ENCODE results near the gene MEF2D.

MEF2D gene

DNA sequence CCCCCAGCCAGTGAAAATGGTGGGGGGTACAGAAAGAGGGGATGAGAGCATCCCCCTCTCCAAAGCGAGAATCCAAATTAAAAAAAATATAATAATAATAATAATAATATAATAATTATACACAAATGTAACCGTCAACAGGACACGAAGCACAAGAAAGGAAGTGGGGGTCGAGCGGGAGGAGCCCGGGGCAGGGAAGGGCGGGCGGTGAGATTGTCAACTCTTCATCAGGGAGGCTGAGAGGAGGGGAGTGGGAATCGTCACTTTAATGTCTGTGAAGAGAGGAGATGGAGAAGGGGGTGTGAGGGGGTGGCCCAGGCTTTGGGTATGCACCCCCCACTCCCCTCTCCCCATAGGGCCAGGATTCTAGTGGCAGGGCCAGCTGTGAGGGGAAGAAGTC is 33.2 kb downstream of the MEF2D start:
- DNase-seq (ENCODE audit: low spot score) = no peak

DNA sequence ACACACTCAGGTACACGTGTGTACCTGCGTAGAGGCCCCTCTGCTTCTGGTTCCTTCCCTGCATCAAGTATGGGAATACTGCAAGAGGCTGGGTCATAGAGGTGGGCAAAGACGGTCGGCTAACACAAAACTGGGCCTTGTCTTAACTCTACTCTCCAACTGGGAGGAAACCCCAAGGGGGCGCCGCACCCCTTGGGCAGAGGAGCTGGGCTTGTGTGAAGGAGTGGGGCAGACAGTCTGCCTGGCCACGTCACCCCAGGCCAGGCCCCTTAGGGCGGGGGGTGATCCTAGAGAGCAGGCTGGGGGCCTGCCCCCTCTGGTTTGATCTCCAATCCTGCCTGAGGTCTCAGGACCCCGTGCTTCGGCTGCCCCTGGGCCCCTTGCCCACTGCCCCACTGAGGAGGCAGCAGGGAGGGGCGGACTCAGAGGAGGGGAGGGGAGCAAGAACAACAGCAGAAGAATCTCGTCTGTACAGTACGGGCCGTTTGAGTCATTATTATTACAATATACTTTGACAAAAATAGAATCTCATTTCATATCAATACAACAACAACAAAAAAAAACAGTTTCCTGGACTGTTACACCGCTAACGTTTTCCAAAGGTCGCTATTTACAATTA is 34.7 kb downstream of the MEF2D start:
- peak; percentile 54 for DNase-seq (ENCODE audit: low spot score)

DNA sequence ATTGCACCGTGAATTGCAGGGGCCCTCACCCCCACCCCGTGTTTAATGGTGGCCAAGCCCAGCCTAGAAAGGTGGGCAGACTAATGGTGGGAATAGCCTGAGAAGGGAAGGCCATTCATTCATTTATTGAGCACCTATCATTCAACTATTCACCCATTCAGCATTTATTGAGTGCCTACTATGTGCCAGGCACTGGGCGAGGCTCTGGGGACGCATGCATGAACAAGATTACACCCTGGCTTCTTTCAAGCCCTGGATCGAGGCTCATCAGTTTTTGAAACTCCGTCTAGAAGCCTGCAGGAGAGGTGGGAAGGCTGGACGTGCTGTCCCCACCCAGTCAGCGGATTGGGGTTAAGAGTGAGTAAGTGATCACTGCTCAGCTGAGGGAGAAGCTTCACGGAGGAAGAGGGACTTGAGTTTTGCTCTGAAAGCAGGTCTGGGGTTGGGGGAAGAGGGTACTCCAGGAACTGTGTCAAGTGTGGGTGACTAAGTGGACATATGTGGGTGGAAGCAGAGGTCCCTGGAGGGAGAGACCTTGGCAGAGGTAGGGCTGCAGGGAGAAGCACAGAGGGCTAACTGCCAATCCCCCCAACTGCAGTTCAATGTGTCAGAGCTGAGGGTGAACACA is 35.6 kb downstream of the MEF2D start:
- DNase-seq (ENCODE audit: low spot score) = no peak

DNA sequence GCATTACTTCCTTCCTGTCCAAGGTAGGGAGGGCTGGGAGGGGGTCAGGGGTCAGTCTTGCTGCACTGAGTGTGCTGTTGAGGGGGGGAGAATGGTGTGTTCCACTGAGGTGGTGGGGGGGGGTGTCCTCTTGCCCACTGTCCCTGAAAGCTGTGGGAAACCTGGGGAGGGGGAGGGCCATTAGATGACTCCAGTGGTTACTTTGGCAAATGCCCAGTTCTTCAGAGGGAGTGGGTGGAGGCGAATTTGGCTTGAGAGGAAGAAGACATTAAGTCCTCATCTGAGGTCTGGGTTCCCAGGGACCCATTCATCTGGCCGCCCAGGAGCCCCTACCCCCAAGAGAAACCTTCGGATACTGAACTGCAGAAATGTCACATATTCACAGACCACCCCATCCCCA is 36.2 kb downstream of the MEF2D start:
- DNase-seq (ENCODE audit: low spot score) = no peak

DNA sequence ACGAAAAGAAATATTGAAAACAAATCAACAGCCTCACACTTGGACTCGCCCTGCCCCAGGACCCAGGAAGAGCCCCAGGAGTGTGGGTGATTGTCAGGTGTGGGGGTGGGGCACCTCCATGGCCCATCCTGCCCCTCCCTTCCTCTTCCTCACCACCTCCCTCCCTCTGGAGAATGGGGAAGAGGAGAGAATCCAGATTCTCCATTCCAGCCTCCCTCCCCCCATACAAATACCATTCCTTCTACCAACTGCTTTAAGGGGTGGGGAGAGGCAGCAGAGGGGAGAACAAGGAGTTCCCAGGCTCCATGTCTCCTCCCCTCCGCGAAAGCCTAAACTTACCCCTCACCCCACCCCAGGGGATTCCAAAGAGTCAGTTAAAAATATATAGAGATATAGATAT is 36.7 kb downstream of the MEF2D start:
- DNase-seq (ENCODE audit: low spot score) = no peak

DNA sequence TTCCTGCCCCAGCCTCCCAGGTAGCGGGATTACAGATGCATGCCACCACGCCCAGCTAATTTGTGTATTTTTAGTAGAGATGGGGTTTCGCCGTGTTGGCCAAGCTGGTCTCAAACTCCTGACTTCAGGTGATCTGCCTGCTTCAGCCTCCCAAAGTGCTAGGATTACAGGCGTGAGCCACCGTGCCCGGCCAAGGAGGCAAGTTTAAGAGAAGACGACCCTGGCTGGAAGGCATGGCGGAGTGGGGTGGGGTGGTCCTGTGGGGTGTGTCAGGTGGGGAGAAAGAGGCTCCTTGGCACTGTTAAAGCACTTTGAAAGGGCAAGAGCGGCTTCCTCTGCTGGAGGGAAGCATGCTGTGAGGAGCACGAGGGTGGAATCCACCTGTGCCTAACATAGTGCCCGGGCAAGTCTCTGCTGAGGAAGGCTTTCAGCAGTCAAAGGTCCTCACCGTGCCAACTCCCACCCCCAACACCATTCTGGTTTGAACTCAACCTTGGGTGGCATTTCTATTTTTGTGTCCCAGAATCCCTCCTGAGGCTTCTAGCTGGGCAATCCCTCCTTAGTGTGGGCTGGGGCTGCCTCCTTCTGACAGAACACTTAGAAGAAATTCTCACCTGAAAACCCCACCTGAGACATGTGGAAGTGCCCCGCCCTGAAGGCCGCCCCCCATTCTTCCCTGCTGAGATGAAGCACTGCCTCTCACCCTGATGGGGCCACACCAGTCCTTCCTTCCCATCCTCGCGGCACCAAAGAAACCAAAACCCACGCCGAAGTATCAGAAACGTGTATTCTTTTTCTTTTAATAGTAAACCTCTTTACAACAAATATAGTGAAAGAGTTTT is 37.4 kb downstream of the MEF2D start:
- no peak for DNase-seq (ENCODE audit: low spot score)

DNA sequence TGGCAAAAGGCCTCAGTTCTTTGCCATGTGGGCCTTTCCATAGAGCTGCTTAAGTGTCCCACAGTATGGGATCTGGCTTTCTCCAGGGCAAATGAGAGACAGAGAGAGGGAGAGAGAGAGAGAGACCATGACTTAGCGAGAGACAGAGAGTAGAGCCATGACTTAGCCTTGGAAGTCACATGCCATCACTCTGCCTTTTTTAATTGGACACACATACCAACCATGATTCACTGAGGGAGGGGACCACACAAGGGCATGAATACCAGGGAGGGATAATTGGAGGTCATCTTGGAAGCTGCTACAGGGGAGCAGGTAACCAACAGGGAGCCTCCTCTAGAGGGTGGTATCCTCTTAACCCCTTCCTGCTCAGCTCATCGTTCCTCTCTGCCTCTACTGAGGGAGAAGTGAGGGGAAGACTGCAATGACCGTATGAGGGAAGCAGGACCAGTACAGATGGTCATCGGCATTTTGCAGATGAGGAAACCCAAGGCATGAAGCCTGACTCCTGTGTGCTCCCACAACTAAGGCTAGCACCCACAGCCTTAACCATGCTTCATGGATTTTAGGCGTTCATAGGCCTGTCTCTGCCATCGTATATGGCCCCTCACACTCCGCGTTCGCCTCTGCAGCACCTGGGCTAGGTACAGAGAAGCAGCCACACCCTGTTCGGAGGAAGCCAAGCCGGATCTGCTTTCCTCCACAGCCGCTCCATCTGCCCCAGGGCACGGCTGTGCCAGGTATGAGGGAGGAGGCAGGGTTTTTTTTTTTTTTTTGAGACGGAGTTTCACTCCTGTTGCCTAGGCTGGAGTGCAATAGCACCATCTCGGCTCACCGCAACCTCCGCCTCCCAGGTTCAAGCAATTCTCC is 38.6 kb downstream of the MEF2D start:
- DNase-seq (ENCODE audit: low spot score) = no peak

DNA sequence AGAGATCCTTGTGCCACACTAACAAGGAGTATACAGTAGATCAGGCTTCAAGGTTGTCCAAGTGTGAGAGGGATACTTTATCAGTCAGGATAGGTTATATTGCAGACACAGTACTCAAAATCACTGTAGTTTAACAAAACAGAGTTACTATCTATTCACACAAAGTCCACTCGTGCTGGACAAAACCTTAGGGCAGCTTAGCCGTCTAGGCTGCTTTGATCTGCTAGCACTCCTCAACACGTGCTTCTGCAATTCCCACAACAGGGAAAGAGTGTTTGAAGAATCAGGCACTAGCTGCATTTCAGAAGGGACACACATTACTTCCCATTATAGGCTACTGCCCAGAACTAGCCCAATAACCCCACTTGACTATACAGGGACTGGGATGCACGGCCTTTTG is 39.5 kb downstream of the MEF2D start:
- DNase-seq (ENCODE audit: low spot score) = no peak

DNA sequence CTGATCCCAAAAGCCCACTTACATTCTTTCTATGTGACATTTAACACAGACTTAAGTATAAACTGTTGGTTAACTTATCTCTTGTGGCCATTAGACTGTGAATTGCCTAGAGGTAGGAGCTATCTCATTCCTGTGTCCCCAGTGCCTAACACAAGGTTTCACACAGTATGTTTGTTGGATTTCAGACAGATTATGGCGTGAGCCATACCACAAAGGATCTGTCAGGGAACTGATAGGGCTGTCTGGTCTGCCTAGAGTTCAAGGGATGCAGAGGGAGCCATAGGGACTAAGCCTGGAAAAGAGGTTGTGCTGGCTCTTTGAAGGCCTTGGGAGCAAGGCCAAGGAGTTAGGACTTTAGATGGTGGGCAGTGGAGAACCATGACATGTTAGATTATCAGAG is 40.0 kb downstream of the MEF2D start:
- DNase-seq (ENCODE audit: low spot score) = no peak

DNA sequence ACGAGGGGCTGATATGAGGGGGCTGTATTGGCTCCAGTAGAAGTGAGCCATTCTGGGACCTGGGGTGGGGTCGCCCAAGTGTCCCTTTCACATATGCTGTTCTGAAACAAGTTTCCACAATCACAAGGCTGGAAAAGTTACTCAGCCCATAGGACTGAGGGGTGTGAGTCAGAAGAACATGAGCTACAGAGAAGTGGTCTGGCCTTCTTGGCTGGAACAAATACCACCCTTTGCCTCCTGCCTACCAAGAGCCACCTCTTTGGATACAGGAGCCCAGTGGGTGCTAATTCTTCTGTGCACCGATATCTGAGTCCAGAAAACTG is 42.4 kb downstream of the MEF2D start:
- DNase-seq (ENCODE audit: low spot score) = no peak

DNA sequence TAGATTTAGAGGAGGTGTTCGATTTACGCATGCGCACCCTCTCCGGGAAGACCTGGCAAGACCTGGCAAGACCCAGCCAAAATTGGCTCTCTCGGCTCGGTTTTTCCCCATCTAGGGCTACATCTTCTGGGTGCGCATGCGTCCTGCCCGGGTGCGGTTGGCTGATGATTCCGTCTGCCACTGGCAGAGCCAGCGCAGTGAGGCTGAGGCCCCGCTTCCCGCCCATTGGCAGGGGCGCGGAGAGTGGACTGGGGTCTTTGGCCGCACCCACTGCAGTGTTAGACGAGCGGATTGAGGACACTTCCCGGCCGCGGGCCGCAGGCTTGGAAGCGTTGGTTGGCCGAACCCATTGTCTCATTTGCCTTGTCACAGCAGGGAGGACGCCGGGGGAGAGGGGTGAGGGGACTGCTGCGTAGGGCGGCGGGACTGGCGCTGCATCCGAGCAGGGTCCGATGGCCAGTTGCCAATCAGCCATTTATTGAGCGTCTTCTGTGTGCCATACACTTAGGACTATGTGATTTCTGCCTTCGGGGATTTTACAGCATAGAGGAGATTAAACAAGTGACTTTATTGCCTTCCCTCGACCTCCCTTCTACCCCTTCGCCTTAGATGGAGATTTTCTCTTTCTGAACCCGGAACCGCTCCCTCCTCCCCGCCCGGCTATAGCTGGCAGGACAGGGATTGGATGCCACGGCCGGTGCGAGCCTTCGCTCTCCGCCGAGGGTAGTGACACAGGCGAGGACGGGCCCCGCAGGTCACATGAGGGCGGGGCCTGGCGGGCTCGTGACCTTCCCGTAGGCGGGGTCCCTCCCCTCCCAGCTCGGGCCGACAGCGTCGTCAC is 43.7 kb downstream of the MEF2D start:
- peak; percentile 95 for DNase-seq (ENCODE audit: low spot score)

DNA sequence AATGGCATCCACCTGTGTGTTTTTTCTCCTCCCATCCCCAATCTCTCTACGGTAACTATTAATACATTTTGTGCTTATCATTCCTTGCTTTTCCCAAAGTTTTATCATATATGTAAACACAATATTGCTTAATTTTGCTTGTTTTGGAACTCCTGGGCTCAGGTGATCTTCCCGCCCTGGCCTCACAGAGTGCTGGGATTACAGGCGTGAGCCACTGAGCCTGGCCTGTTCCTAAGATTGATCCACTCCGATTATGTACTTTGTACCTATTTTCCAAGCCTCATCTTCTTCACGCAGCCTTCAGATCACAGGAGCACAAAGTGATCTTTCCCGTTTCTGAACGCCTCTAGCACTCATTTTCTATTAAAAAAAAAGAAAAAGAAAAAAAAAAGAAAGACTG is 45.2 kb downstream of the MEF2D start:
- no peak for DNase-seq (ENCODE audit: low spot score)

DNA sequence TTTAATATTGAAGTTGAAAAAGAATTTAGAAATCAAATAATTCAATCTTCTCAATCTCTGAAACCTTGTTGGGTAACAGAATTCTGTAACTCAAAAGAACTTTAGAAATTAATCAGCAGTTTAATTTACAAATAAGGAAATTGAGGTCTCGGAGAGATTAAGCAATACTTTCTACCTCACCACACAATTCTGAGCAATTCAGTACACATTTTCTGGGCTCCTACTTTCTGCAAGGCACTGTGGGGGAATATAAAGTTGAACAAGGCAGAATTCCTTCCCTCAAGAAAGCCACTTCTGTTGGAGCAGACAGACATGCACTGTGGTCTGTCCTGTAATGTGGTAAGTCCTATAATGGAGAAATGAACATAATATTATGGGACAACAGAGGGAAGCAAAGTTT is 47.7 kb downstream of the MEF2D start:
- no peak for DNase-seq (ENCODE audit: low spot score)

DNA sequence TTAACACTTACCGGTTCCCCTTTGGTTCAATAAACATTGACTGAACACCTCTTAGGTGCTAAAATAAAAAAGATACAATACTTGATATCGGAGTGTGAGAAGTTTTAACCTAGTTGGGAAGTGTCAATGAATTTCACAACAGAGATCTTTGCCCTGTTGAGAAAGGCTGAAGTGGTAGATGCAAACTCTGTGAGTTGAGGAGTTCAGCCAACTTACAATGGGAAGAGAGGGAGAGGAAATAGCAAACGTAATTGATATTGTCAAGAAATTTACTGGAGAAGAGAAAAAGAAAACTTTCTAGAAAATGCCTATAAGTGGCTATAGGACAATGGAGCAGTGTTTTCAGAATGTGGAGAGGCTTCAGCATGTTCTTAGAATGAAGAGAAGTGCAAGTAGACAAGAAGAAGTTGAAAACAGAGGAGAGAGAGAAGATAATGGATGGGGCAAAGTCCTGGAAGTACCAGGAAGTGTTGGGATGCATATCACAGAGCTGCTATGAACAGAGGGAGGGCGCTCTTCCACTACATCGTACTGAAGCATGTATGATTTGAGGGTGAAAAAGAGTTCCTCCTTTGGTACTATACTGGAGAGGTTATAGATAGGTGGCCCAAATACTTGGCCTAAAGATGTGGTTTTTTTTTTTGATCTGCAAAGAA is 48.9 kb downstream of the MEF2D start:
- no peak for DNase-seq (ENCODE audit: low spot score)

DNA sequence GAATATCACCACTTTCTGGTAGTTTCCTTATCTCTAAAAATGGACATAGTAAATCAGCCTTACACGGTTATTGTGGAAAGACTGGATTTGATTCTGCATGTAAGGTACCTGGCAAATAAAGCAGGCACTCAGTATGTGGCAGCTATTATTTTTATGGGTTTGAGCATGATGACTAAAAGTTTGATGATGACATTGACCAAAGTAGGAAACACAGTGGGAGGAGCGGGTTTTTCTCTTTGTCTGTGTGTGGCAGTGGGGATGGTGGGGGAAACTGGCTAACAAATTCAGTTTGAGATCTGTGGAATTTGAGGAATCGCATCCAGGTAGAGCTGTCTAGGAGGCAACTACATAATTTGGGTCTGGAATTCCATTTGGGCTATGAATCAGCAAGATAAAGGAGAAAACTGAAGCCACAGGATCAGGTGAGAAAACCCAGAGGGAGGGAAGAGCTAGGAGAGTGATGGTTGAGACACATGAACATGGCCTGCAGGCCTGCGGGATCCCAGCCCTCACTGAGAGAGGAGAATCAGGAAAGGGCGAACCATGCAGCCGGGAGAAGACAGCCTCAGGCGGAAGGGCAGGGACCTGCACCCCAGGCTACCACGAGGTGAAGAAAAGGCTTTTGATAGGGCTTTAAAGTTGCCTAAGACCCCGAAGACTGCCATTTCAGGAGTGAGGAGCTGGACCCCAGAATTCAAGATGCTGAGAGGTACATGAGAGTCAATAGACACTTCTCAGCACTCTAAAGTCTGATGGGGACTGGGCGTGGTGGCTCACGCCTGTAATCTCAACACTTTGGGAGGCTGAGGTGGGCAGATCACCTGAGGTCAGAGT is 52.2 kb downstream of the MEF2D start:
- DNase-seq (ENCODE audit: low spot score) = no peak

DNA sequence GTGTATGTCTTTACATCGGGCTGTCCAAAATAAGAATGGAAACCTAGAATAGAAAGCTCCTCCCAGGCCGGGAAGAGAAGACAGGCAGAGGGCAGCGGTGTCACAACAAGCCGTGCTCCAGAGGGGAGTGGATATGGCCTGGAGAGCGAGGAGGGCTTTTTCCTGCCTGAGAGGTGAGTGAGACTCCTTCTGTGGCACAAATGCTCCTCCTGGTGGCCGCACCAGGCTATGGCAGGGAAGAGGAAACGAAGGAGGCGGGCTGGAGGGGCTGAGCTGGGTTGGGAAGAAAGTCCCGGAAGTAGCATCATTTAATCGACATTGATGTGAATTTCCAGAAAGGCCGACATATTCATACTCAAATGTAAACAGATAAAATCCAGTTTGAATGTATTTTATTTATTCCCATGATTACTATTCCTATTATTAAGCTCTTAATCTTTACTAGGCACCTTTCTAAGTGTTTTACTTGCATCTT is 54.7 kb downstream of the MEF2D start:
- DNase-seq (ENCODE audit: low spot score) = peak; percentile 81

DNA sequence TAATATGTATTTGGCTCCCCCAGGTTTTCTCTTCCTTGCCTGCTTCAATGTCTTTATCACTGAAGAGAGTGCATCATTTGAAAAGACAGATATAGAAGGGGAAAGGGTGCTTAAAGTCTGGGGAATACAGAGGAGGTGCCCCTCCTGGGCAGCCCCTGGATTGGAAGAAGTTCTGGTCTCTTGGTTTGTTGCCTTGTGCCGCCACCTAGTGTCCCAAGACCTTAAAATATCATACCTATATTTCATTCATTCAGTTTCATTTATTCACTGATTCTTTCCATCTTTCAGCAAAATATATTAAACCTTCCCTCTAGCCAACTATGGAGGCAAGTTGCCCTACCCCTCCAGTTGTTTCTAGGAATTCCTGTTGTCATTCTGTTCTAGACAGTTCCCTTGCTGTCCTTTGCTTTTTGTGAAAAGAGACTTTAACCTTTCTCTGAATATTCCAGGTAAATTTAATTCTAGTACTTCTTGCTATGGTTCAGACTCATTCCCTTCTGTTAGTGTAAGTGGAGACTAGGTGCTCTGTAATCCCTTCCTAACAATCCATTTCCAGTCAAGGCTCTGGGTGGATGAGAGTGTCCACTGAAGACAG is 56.1 kb downstream of the MEF2D start:
- no peak for DNase-seq (ENCODE audit: low spot score)

DNA sequence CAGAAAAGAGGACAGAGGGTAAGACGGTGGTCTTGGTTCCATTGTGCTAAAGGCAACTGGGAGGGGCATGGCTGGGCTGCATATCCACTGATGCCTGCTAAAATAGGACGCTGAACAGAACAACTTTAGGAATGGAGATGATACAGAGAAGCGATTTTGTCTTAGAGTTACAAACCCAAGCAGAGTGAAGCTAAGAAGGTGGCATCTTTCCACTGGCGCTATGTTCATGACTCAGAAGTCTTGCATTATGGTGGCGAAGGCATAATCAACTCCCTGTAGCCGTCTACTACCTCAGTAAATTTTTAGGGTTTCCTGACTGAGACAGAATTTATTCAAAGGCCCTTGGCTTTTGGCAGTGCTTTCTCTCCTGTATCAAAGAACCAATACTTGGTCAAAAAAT is 57.3 kb downstream of the MEF2D start:
- no peak for DNase-seq (ENCODE audit: low spot score)

DNA sequence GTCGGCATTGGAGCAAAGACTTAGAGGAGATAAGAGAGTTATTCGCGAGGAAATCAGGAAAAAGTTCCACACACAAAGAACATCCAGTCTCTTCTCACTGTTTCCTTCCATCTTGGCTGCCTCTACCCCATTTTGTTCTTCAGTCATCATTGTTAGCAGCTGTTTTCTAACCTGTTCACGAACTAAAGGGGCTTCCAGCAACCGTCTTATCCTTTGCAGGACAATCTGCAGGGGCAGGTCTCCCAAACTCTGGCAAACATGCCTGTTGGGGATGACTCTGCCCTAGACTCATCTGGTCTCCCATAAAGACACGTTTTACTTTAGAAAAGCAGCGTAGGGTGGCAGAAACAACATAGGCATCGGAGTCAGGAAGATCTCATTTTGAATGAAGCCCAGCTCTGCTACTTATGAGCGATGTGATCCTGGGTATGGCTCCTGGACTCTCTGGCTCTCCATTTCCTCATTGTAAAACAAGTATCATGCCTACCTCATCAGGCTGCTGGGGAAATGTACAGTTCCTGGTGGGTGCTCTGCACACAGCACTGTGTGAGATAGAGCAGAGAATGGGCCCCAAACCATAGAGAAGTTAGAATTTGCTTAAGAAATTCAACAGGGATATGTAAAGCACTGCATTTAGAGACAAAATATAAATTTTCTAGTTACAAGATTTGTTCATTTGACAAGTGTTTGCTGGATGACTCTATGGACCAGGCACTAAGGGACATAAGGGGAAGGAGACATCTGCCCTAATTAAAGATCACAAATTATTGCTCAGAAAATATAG is 59.7 kb downstream of the MEF2D start:
- DNase-seq (ENCODE audit: low spot score) = no peak

All from iPS-NIHi11 (cell line).